SU-DHL-6 (cell line): ENCODE results near the gene PDE4C.

Experiments used
- H2AFZ ChIP-seq: fragments of 200-600 bp; sonication (generic); 2 replicates; pipeline ENCODE4 v1.6.1; 2014; ENCODE audit warnings: low read depth, mild to moderate bottlenecking, moderate library complexity, mixed read lengths, antibody characterized with exemption, low read length; ENCODE audit not compliant: severe bottlenecking
- H3F3A ChIP-seq: fragments of 200-600 bp; shearing (Covaris generic); 2 replicates; pipeline ENCODE4 v1.6.0; 2016; ENCODE audit warnings: antibody characterized with exemption, mild to moderate bottlenecking; ENCODE audit not compliant: insufficient read depth
- H3K27ac ChIP-seq: fragments of 200-600 bp; sonication (generic); 2 replicates; pipeline ENCODE4 v1.5.1; 2016; ENCODE audit warnings: low read depth, mild to moderate bottlenecking, low read length, moderate library complexity, mixed read lengths
- H3K27me3 ChIP-seq: fragments of 200-600 bp; sonication (generic), shearing (Covaris generic); 2 replicates; pipeline ENCODE4 v1.6.0; 2014; ENCODE audit warnings: mild to moderate bottlenecking, low read length
- H3K36me3 ChIP-seq: fragments of 200-600 bp; sonication (generic); 2 replicates; pipeline ENCODE4 v1.6.1; 2014; ENCODE audit warnings: mild to moderate bottlenecking, low read length, mixed read lengths
- H3K4me2 ChIP-seq: fragments of 300-600, 200-600 bp; shearing (Covaris generic), sonication (generic); 2 replicates; pipeline ENCODE4 v1.6.0; 2014; ENCODE audit warnings: low read length, low read depth, mild to moderate bottlenecking; ENCODE audit not compliant: poor library complexity, severe bottlenecking
- H3K4me3 ChIP-seq: fragments of 200-600 bp; sonication (generic); 2 replicates; pipeline ENCODE4 v1.5.1; 2014; ENCODE audit warnings: antibody characterized with exemption, low read length, mild to moderate bottlenecking, mixed read lengths; ENCODE audit not compliant: insufficient read depth, poor library complexity, severe bottlenecking
- H3K79me2 ChIP-seq: fragments of 200-600 bp; sonication (generic); 2 replicates; pipeline ENCODE4 v1.6.1; 2014; ENCODE audit warnings: mild to moderate bottlenecking, low read length, moderate library complexity; ENCODE audit not compliant: insufficient read depth
- H3K9ac ChIP-seq: fragments of 200-600 bp; sonication (generic); 2 replicates; pipeline ENCODE4 v1.7.0; 2014; ENCODE audit warnings: mild to moderate bottlenecking, low read length
- H3K9me2 ChIP-seq: fragments of 200-600 bp; sonication (generic); replicated peaks from 2 replicates; pipeline ENCODE4 v1.6.1; 2014; ENCODE audit warnings: low read length; ENCODE audit not compliant: insufficient read depth
- H3K9me3 ChIP-seq: fragments of 200-600 bp; sonication (generic); 2 replicates; pipeline ENCODE4 v1.6.1; 2014; ENCODE audit warnings: low read length, mixed read lengths; ENCODE audit not compliant: insufficient read depth
- H4K20me1 ChIP-seq: fragments of 200-600 bp; sonication (generic); 2 replicates; pipeline ENCODE4 v1.6.1; 2014; ENCODE audit warnings: low read depth, mild to moderate bottlenecking, antibody characterized with exemption, low read length, moderate library complexity, mixed read lengths
- CTCF ChIP-seq: fragments of 200-600 bp; sonication (generic); IDR thresholded peaks from one replicate; pipeline ENCODE4 v1.5.1; 2017; ENCODE audit warnings: antibody characterized with exemption, mild to moderate bottlenecking, low read length, moderate library complexity; ENCODE audit not compliant: insufficient read depth, poor library complexity, severe bottlenecking
- EZH2phosphoT487 ChIP-seq: fragments of 200-600 bp; sonication (generic), shearing (Covaris generic); conservative IDR thresholded peaks from 2 replicates; pipeline ENCODE4 v1.6.1; 2018; ENCODE audit warnings: mild to moderate bottlenecking, antibody characterized with exemption, low read length, moderate library complexity, mixed read lengths

The PDE4C gene

DNA sequence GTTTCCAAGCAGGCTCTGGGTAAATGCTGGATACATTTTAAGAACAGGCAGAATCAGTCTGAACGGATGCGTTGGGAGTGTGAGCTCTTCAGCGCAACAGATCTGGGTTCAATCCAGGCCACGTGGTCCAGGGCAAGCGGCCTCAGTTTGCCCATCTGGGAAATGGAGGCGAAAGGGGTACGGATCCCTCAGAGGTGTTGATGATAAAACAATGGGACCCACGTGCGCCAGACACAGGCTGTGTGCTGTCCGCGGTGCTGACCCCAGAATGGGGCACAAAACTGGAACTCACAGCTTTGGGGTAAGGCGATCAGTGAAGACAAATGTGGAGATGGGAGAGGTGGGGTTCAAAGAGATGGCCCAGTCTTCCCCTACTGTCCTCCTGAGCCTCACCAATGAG lies 13.1 kb upstream of the PDE4C start:
- Histone ChIP-seq H3K9me3 (no peaks in the 10 kb centered on the region), H3K4me3 (no peak overlapping the region), H3K36me3 (no peaks in the 10 kb centered on the region), H3K4me2 (no peak overlapping the region), H3K27ac (no peak overlapping the region), H3K9me2 (no peaks in the 10 kb centered on the region), H3K79me2 (no peaks in the 10 kb centered on the region), H3F3A (no peaks in the 10 kb centered on the region), H3K27me3 (no peaks in the 10 kb centered on the region), H4K20me1 (no peaks in the 10 kb centered on the region), H2AFZ (no peak overlapping the region), H3K9ac (no peak overlapping the region)
- TF ChIP-seq CTCF (no peak), EZH2phosphoT487 (no peak)

DNA sequence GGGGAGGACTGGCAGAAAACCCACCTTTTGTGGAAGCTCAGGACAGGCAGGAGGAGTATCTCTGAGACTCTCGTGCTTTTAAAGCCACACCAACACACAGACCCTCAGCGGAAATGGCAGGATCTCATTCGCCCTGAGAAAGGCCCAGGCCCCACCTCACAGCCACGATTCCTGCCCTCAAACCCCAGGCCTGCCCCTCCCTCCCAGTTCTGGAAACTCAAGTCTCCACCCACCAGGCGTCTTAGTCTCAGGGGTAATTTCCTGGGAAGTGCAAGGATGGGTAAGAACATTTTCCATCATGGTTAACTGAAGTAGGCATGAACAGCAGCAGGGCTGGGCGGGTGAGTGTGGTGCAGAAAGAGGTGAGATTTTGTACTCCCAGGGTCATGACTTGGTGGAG lies 8.0 kb upstream of the PDE4C start:
- Histone ChIP-seq H4K20me1 (no peaks in the 10 kb centered on the region), H3K36me3 (no peaks in the 10 kb centered on the region), H3K4me2 (no peak overlapping the region), H3F3A (no peaks in the 10 kb centered on the region), H3K27ac (no peak overlapping the region), H3K9ac (no peak overlapping the region), H3K79me2 (no peaks in the 10 kb centered on the region), H3K9me2 (no peaks in the 10 kb centered on the region), H3K27me3 (no peaks in the 10 kb centered on the region), H3K4me3 (no peak overlapping the region), H2AFZ (no peak overlapping the region), H3K9me3 (no peaks in the 10 kb centered on the region)
- no peak for TF ChIP-seq EZH2phosphoT487
- no peak for TF ChIP-seq CTCF

- no peak overlapping the region for H2AFZ ChIP-seq
- H3K9ac ChIP-seq = no peak overlapping the region
- H4K20me1 ChIP-seq = no peaks in the 10 kb centered on the region
- no peaks in the 10 kb centered on the region for H3F3A ChIP-seq
- no peak for TF ChIP-seq EZH2phosphoT487
- no peak for TF ChIP-seq CTCF
- no peak overlapping the region for H3K4me2 ChIP-seq
- no peaks in the 10 kb centered on the region for H3K9me2 ChIP-seq
- H3K27ac ChIP-seq = no peak overlapping the region
- H3K79me2 ChIP-seq = no peaks in the 10 kb centered on the region
- H3K27me3 ChIP-seq = no peaks in the 10 kb centered on the region
- no peaks in the 10 kb centered on the region for H3K9me3 ChIP-seq
- no peaks in the 10 kb centered on the region for H3K36me3 ChIP-seq
- no peak overlapping the region for H3K4me3 ChIP-seq
Measured at GRCh38 chr19:18233224-18233825, 7.1 kb upstream of the PDE4C start.
